Smooth muscle cell (in vitro differentiated cells): ENCODE data around the gene LRMDA. TPM values are rescaled to one million over a fixed set of nuclear protein-coding genes. Genes with fewer than 3 reads are reported as not detected.

Experiments used
- DNase-seq: peaks from one replicate; lab custom pipeline; 2025; ENCODE audit not compliant: unreplicated experiment; lab: John Stamatoyannopoulos, UW
- H2AFZ ChIP-seq: fragments of 200-600 bp; sonication (generic); 2 replicates; pipeline ENCODE4 v1.6.0; 2016; ENCODE audit warnings: antibody characterized with exemption, low read depth, mild to moderate bottlenecking
- H3F3A ChIP-seq: fragments of 200-600 bp; sonication (generic); 2 replicates; pipeline ENCODE4 v1.6.0; 2017; ENCODE audit warnings: antibody characterized with exemption, low read depth
- H3K27ac ChIP-seq: fragments of 200-600 bp; sonication (generic); 2 replicates; pipeline ENCODE4 v1.5.1; 2016; ENCODE audit warnings: low read depth, mild to moderate bottlenecking
- H3K27me3 ChIP-seq: fragments of 200-600 bp; sonication (generic); 2 replicates; pipeline ENCODE4 v1.6.1; 2016; ENCODE audit warnings: low read depth, mild to moderate bottlenecking
- H3K36me3 ChIP-seq: fragments of 200-600 bp; sonication (generic); 2 replicates; pipeline ENCODE4 v1.5.1; 2016; ENCODE audit warnings: low read depth
- H3K4me1 ChIP-seq: fragments of 200-600 bp; sonication (generic); 2 replicates; pipeline ENCODE4 v1.5.1; 2016; ENCODE audit warnings: low read depth
- H3K4me2 ChIP-seq: fragments of 200-600 bp; sonication (generic); 2 replicates; pipeline ENCODE4 v1.6.0; 2016; ENCODE audit warnings: mild to moderate bottlenecking
- H3K4me3 ChIP-seq: fragments of 200-600 bp; sonication (generic); 2 replicates; pipeline ENCODE4 v1.5.1; 2016; ENCODE audit warnings: mild to moderate bottlenecking
- H3K79me2 ChIP-seq: fragments of 200-600 bp; sonication (generic); 2 replicates; pipeline ENCODE4 v1.6.0; 2016; ENCODE audit warnings: low read depth, mild to moderate bottlenecking
- H3K9ac ChIP-seq: fragments of 200-600 bp; sonication (generic); 2 replicates; pipeline ENCODE4 v1.6.0; 2016; ENCODE audit warnings: low read depth
- H3K9me3 ChIP-seq: fragments of 200-600 bp; sonication (generic); replicated peaks from 2 replicates; pipeline ENCODE4 v1.5.1; 2016; ENCODE audit warnings: low read depth
- H4K20me1 ChIP-seq: fragments of 200-600 bp; sonication (generic); 2 replicates; pipeline ENCODE4 v1.6.0; 2016; ENCODE audit warnings: low read depth
- CTCF ChIP-seq: fragments of 200-600 bp; sonication (generic); IDR thresholded peaks from 2 replicates; pipeline ENCODE4 v1.5.1; 2017; ENCODE audit warnings: borderline replicate concordance, mild to moderate bottlenecking, antibody characterized with exemption; ENCODE audit not compliant: insufficient read depth, poor library complexity, severe bottlenecking
- WGBS: methylation state at CpG from one replicate; pipeline ENCODE4 v1.1.7; 2016; ENCODE audit warnings: low lambda C conversion rate; 5-methylcytosine and 5-hydroxymethylcytosine counted together
- polyA plus RNA-seq: library from polyadenylated mRNA; unstranded; fragments of >200 nt; fragmentation: Nextera tagmentation; extraction: Ambion mirVana; gene quantifications from 2 replicates; pipeline ENCODE4 v1.2.1, GENCODE V29; 2016
- total RNA-seq: library from RNA; depleted of rRNA; stranded (reverse); fragments of >200 nt; gene quantifications from 2 replicates; pipeline ENCODE4 v1.2.3, GENCODE V29; 2014

LRMDA gene
- total and polyA plus RNA-seq, 2 experiments from 2014 or later = 1.5 to 1.6 TPM

GRCh38 chr10:75660823-75661222 is 229.4 kb downstream of the LRMDA start:
- DNase-seq = no peak

GRCh38 chr10:75662715-75663114 is 231.3 kb downstream of the LRMDA start:
- Histone ChIP-seq H3K27me3 (no peaks in the 10 kb centered on the region), H3F3A (no peaks in the 10 kb centered on the region), H3K4me1 (no peaks in the 10 kb centered on the region), H3K4me2 (peak overlapping the region; percentile 13), H3K4me3 (no peak overlapping the region), H3K79me2 (no peaks in the 10 kb centered on the region), H3K27ac (no peak overlapping the region), H2AFZ (no peak overlapping the region), H3K9ac (no peak overlapping the region), H3K36me3 (no peaks in the 10 kb centered on the region), H3K9me3 (no peaks in the 10 kb centered on the region), H4K20me1 (no peaks in the 10 kb centered on the region)
- 20% methylated on average over 3 of the region's 3 CpGs for WGBS
- no peak for DNase-seq
- TF ChIP-seq CTCF = no peak

More at GRCh38 chr10:75660823-75661222, 229.4 kb downstream of the LRMDA start:
- H2AFZ ChIP-seq = no peak overlapping the region
- 59% methylated on average over 7 of the region's 7 CpGs for WGBS
- H3K27me3 ChIP-seq = no peaks in the 10 kb centered on the region
- no peaks in the 10 kb centered on the region for H3F3A ChIP-seq
- H3K9me3 ChIP-seq = no peaks in the 10 kb centered on the region
- H3K4me3 ChIP-seq = no peak overlapping the region
- H3K4me1 ChIP-seq = no peaks in the 10 kb centered on the region
- H4K20me1 ChIP-seq = no peaks in the 10 kb centered on the region
- H3K4me2 ChIP-seq = no peak overlapping the region
- H3K27ac ChIP-seq = no peak overlapping the region
- H3K79me2 ChIP-seq = no peaks in the 10 kb centered on the region
- no peaks in the 10 kb centered on the region for H3K36me3 ChIP-seq
- no peak overlapping the region for H3K9ac ChIP-seq
- TF ChIP-seq CTCF = no peak

DNA sequence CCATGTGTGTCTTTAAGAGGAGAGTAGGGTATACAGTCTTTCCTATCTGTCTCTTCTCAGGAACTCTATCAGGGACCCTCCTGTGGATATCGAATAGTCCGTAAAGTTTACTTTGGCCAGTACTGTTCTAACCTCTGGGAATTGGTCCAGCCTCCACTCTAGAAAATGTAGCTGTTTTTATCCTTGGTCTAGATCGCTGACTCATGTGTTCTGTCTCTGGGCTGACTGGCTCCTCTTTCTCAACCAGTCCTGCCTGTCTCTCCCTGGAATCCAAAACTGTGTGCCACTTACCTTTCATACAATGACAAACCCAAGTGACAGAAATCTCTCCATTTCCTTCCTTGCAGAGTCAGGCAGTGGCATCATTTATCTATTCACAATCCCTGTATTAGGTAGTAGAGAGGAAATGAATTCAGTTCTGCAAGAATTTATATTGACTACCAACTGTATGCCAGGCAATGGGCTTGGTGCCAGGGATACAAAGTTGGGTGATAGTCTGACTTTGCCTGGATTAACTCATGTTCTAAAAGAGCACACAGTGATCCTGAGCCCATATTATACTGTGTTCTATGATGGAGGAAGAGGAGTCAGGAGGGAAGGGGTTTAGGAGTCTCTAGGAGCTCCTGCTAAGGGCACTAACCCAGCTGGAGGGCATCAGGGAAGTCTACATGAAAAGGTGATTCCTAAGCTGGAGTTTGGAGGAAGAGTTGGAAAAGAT is 232.7 kb downstream of the LRMDA start:
- no peaks in the 10 kb centered on the region for H4K20me1 ChIP-seq
- H2AFZ ChIP-seq = no peak overlapping the region
- H3F3A ChIP-seq = no peaks in the 10 kb centered on the region
- no peaks in the 10 kb centered on the region for H3K27me3 ChIP-seq
- H3K36me3 ChIP-seq = no peaks in the 10 kb centered on the region
- no peak overlapping the region for H3K27ac ChIP-seq
- H3K4me2 ChIP-seq = no peak overlapping the region
- no peak overlapping the region for H3K9ac ChIP-seq
- no peak for TF ChIP-seq CTCF
- H3K79me2 ChIP-seq = no peaks in the 10 kb centered on the region
- DNase-seq = no peak
- H3K9me3 ChIP-seq = no peaks in the 10 kb centered on the region
- H3K4me3 ChIP-seq = no peak overlapping the region
- H3K4me1 ChIP-seq = no peaks in the 10 kb centered on the region
- WGBS = 85% methylated on average over 3 of the region's 3 CpGs

DNA sequence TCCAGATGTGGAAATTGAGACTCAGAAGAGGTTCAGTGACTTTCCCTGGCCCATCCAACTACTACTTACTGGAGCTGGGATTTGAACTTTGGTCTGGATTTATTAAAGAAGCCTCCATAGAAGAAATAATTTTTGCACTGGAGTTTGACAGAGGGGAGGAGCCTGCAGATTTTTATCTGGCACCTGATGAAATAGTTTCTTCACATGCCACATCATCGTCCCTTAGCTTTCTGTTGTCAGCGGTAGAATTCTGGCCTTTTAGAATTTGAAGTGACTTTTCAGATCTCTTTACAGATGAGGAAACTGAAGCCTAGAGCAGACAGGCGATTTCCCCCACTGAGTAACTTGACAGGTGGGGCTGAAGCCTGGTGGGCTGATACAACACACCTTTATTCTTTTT is 233.5 kb downstream of the LRMDA start:
- no peaks in the 10 kb centered on the region for H3K27me3 ChIP-seq
- no peak overlapping the region for H3K9ac ChIP-seq
- no peaks in the 10 kb centered on the region for H3K4me1 ChIP-seq
- no peaks in the 10 kb centered on the region for H3K9me3 ChIP-seq
- H3K4me3 ChIP-seq = no peak overlapping the region
- WGBS = 91% methylated on average over 3 of the region's 3 CpGs
- TF ChIP-seq CTCF = no peak
- no peaks in the 10 kb centered on the region for H3K36me3 ChIP-seq
- H3K4me2 ChIP-seq = no peak overlapping the region
- DNase-seq = no peak
- no peak overlapping the region for H3K27ac ChIP-seq
- no peaks in the 10 kb centered on the region for H4K20me1 ChIP-seq
- H3F3A ChIP-seq = no peaks in the 10 kb centered on the region
- no peak overlapping the region for H2AFZ ChIP-seq
- no peaks in the 10 kb centered on the region for H3K79me2 ChIP-seq
